OCI-LY3 (cell line): Measurements from ENCODE around the gene RASGRP3.

Experiments used
- H2AFZ ChIP-seq: fragments of 200-600, 300-600 bp; shearing (Covaris generic); 2 replicates; pipeline ENCODE4 v1.6.0; 2014; ENCODE audit warnings: antibody characterized with exemption, low read depth, low read length
- H3K27ac ChIP-seq: fragments of 200-600, 300-600 bp; sonication (generic); 2 replicates; pipeline ENCODE4 v1.5.1; 2014; ENCODE audit warnings: mild to moderate bottlenecking, low read length, moderate library complexity, mixed read lengths
- H3K27me3 ChIP-seq: fragments of 200-600, 300-600 bp; sonication (generic); 2 replicates; pipeline ENCODE4 v1.6.1; 2014; ENCODE audit warnings: low read depth, low read length, mixed read lengths
- H3K36me3 ChIP-seq: fragments of 200-600, 300-600 bp; sonication (generic); replicated peaks from 2 replicates; pipeline ENCODE3; 2014; ENCODE audit warnings: low read depth, low read length, mixed read lengths
- H3K4me1 ChIP-seq: fragments of 300-600, 200-600 bp; sonication (generic); 2 replicates; pipeline ENCODE4 v1.6.1; 2014; ENCODE audit warnings: low read length, mixed read lengths
- H3K4me2 ChIP-seq: fragments of 200-600, 300-600 bp; sonication (generic); 2 replicates; pipeline ENCODE4 v1.6.1; 2014; ENCODE audit warnings: low read length, mixed read lengths
- H3K4me3 ChIP-seq: fragments of 300-600, 200-600 bp; sonication (generic); 2 replicates; pipeline ENCODE4 v1.5.1; 2014; ENCODE audit warnings: antibody characterized with exemption, mild to moderate bottlenecking, low read length, moderate library complexity
- H3K79me2 ChIP-seq: fragments of 300-600, 200-600 bp; shearing (Covaris generic); 2 replicates; pipeline ENCODE4 v1.6.1; 2014; ENCODE audit warnings: mild to moderate bottlenecking, low read length, mixed read lengths
- H3K9ac ChIP-seq: fragments of 300-600, 200-600 bp; shearing (Covaris generic); 2 replicates; pipeline ENCODE4 v1.6.0; 2014; ENCODE audit warnings: mild to moderate bottlenecking, low read length, moderate library complexity
- H3K9me3 ChIP-seq: fragments of 200-600, 300-600 bp; shearing (Covaris generic); 2 replicates; pipeline ENCODE4 v1.6.1; 2014; ENCODE audit warnings: low read length, mixed read lengths; ENCODE audit not compliant: insufficient read depth
- H4K20me1 ChIP-seq: fragments of 200-600, 300-600 bp; sonication (generic); 2 replicates; pipeline ENCODE4 v1.6.1; 2016; ENCODE audit warnings: low read length, mixed read lengths; ENCODE audit not compliant: insufficient read depth
- EZH2phosphoT487 ChIP-seq: fragments of 200-600 bp; shearing (Covaris generic); IDR thresholded peaks from 2 replicates; pipeline ENCODE4 v1.6.1; 2018; ENCODE audit warnings: antibody characterized with exemption, mixed run types, low read depth
- TF ChIP-seq, protein P1 (sequence below): fragments of 200-600, 300-600 bp; sonication (generic); IDR thresholded peaks from 2 replicates; pipeline ENCODE4 v1.5.1; 2014; ENCODE audit warnings: antibody characterized with exemption, low read length, low read depth

RASGRP3 gene

GRCh38 chr2:33489835-33490431, 13.5 kb downstream of the RASGRP3 start:
- Histone ChIP-seq H3K27ac (peak overlapping the region; percentile 97), H3K36me3 (peaks cover 48% of the 10 kb centered on the region), H3K79me2 (peaks cover 92% of the 10 kb centered on the region), H3K27me3 (no peaks in the 10 kb centered on the region), H3K9ac (peak overlapping the region; percentile 82), H4K20me1 (no peaks in the 10 kb centered on the region), H3K4me1 (peaks cover 99% of the 10 kb centered on the region), H3K4me2 (peak overlapping the region; percentile 70), H2AFZ (no peak overlapping the region), H3K4me3 (peak overlapping the region; percentile 43), H3K9me3 (peaks cover 5% of the 10 kb centered on the region; the same call in 1 of the 2 replicates)
- TF ChIP-seq EZH2phosphoT487, result no peak
- TF ChIP-seq, protein P1, sequence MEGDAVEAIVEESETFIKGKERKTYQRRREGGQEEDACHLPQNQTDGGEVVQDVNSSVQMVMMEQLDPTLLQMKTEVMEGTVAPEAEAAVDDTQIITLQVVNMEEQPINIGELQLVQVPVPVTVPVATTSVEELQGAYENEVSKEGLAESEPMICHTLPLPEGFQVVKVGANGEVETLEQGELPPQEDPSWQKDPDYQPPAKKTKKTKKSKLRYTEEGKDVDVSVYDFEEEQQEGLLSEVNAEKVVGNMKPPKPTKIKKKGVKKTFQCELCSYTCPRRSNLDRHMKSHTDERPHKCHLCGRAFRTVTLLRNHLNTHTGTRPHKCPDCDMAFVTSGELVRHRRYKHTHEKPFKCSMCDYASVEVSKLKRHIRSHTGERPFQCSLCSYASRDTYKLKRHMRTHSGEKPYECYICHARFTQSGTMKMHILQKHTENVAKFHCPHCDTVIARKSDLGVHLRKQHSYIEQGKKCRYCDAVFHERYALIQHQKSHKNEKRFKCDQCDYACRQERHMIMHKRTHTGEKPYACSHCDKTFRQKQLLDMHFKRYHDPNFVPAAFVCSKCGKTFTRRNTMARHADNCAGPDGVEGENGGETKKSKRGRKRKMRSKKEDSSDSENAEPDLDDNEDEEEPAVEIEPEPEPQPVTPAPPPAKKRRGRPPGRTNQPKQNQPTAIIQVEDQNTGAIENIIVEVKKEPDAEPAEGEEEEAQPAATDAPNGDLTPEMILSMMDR, result no peak

- Histone ChIP-seq H2AFZ (no peak overlapping the region), H3K27me3 (no peaks in the 10 kb centered on the region), H4K20me1 (no peaks in the 10 kb centered on the region), H3K4me3 (peak overlapping the region; percentile 1; the same call in 1 of the 2 replicates), H3K9me3 (peaks cover 2% of the 10 kb centered on the region; the same call in 1 of the 2 replicates), H3K36me3 (peaks cover 32% of the 10 kb centered on the region), H3K27ac (peak overlapping the region; percentile 97), H3K4me1 (peaks cover 99% of the 10 kb centered on the region), H3K79me2 (peaks cover 92% of the 10 kb centered on the region), H3K4me2 (peak overlapping the region; percentile 72), H3K9ac (peak overlapping the region; percentile 82)
- TF ChIP-seq, protein P1, result no peak
- TF ChIP-seq EZH2phosphoT487, result no peak
These were observed 15.1 kb downstream of the RASGRP3 start for GRCh38 chr2:33491441-33492084.

GRCh38 chr2:33492399-33493134, 16.1 kb downstream of the RASGRP3 start:
- H3K4me2 ChIP-seq, result peak overlapping the region; percentile 72
- H4K20me1 ChIP-seq, result no peaks in the 10 kb centered on the region
- peak overlapping the region; percentile 82 for H3K9ac ChIP-seq

More at GRCh38 chr2:33492399-33493134, 16.1 kb downstream of the RASGRP3 start:
- no peak for TF ChIP-seq EZH2phosphoT487
- TF ChIP-seq, protein P1, result no peak
- Histone ChIP-seq H3K4me1 (peaks cover 96% of the 10 kb centered on the region), H3K9me3 (no peaks in the 10 kb centered on the region), H3K27ac (peak overlapping the region; percentile 97), H2AFZ (no peak overlapping the region), H3K4me3 (peak overlapping the region; percentile 36), H3K27me3 (no peaks in the 10 kb centered on the region), H3K79me2 (peaks cover 88% of the 10 kb centered on the region), H3K36me3 (peaks cover 23% of the 10 kb centered on the region)
